ENCODE data around the gene AAR2. TPM values are rescaled to one million over a fixed set of nuclear protein-coding genes. Genes with fewer than 3 reads are reported as not detected.

The AAR2 gene
- total RNA-seq, 1 donor from 2014 or later = 23.7 TPM

- TF ChIP-seq CTCF (IDR thresholded peaks at IDR 0.05) = no peak
These were observed 35.6 kb downstream of the AAR2 start for GRCh38 chr20:36271639-36272546.

GRCh38 chr20:36272547-36273220 lies 36.4 kb downstream of the AAR2 start:
- H3K4me1 ChIP-seq = no peaks in the 10 kb centered on the region
- H3K9me3 ChIP-seq = no peaks in the 10 kb centered on the region
- peaks cover 25% of the 10 kb centered on the region for H3K27me3 ChIP-seq (ENCODE audit: low read depth)
- no peaks in the 10 kb centered on the region for H3K36me3 ChIP-seq
- DNase-seq (no peak), ATAC-seq (no peak)
- H3K27ac ChIP-seq = no peak overlapping the region
- TF ChIP-seq CTCF (IDR thresholded peaks at IDR 0.05) = no peak
- H3K4me3 ChIP-seq = no peak overlapping the region
- intact Hi-C loops (cut with DNase I) = no loop called here

More at GRCh38 chr20:36271639-36272546, 35.6 kb downstream of the AAR2 start:
- DNase-seq = no peak
- intact Hi-C loops (cut with DNase I) = no loop called here
- Histone ChIP-seq H3K27ac (no peak overlapping the region), H3K27me3 (ENCODE audit: low read depth) (peaks cover 25% of the 10 kb centered on the region), H3K4me1 (no peaks in the 10 kb centered on the region), H3K9me3 (no peaks in the 10 kb centered on the region), H3K36me3 (no peaks in the 10 kb centered on the region), H3K4me3 (no peak overlapping the region)
- ATAC-seq = no peak

GRCh38 chr20:36273414-36274180 lies 37.3 kb downstream of the AAR2 start:
- no peak for ATAC-seq
- intact Hi-C loops (cut with DNase I) = no loop called here
- DNase-seq = no peak
- Histone ChIP-seq H3K4me1 (no peaks in the 10 kb centered on the region), H3K27ac (no peak overlapping the region), H3K4me3 (no peak overlapping the region), H3K9me3 (no peaks in the 10 kb centered on the region), H3K27me3 (ENCODE audit: low read depth) (peaks cover 25% of the 10 kb centered on the region), H3K36me3 (no peaks in the 10 kb centered on the region)
- no peak for TF ChIP-seq CTCF (IDR thresholded peaks at IDR 0.05)

GRCh38 chr20:36274181-36274841 lies 38.0 kb downstream of the AAR2 start:
- Histone ChIP-seq H3K4me3 (no peak overlapping the region), H3K36me3 (no peaks in the 10 kb centered on the region), H3K9me3 (no peaks in the 10 kb centered on the region), H3K27me3 (ENCODE audit: low read depth) (peaks cover 30% of the 10 kb centered on the region), H3K27ac (no peak overlapping the region), H3K4me1 (no peaks in the 10 kb centered on the region)
- intact Hi-C loops (cut with DNase I) = no loop called here
- DNase-seq (no peak), ATAC-seq (no peak)
- no peak for TF ChIP-seq CTCF (IDR thresholded peaks at IDR 0.05)

GRCh38 chr20:36275011-36275410 lies 38.7 kb downstream of the AAR2 start:
- Histone ChIP-seq H3K27me3 (ENCODE audit: low read depth) (peaks cover 35% of the 10 kb centered on the region), H3K9me3 (no peaks in the 10 kb centered on the region), H3K4me3 (no peak overlapping the region), H3K36me3 (no peaks in the 10 kb centered on the region), H3K27ac (no peak overlapping the region), H3K4me1 (no peaks in the 10 kb centered on the region)
- no peak for TF ChIP-seq CTCF (IDR thresholded peaks at IDR 0.05)
- ATAC-seq (no peak), DNase-seq (no peak)
- intact Hi-C loops (cut with DNase I) = no loop called here

Data from lower lobe of right lung (tissue), 2 donors.